GM12878 (cell line): Measurements from ENCODE around the gene SPATA46. TPM values are rescaled to one million over a fixed set of nuclear protein-coding genes. Genes with fewer than 3 reads are reported as not detected.

Source experiments
- ATAC-seq: fragments of 200-7000 bp; cut with Tn5 transposase; 3 replicates; pipeline ENCODE4 v1.9.1; 2020; ENCODE audit warnings: mild to moderate bottlenecking, moderate library complexity
- BruUV-seq: library from RNA; stranded (reverse); fragments of 400-500 nt; replicated peaks from 2 replicates; lab custom pipeline; 2021; lab: Mats Ljungman, UMichigan
- CTCF ChIA-PET: fragments of 300-600 bp; sonication (Branson Sonifier 250); formaldehyde crosslinking; extraction: SDS; loops from one replicate; lab custom pipeline; 2021; ENCODE audit warnings: inconsistent platforms; lab: Yijun Ruan, JAX
- POLR2A ChIA-PET: fragments of 350-600 bp; formaldehyde crosslinking; extraction: SDS; loops from one replicate; lab custom pipeline; 2021; ENCODE audit warnings: inconsistent platforms; lab: Charles Lee
- RAD21 ChIA-PET: fragments of 300-600 bp; sonication (Branson Sonifier 250); formaldehyde crosslinking; loops from one replicate; lab custom pipeline; 2023; ENCODE audit warnings: antibody characterized with exemption; ENCODE audit not compliant: unreplicated experiment; lab: Charles Lee
- SMC1A ChIA-PET: fragments of 300-600 bp; sonication (Branson Sonifier 250); formaldehyde crosslinking; loops from one replicate; lab custom pipeline; 2023; ENCODE audit not compliant: unreplicated experiment, uncharacterized antibody; lab: Charles Lee
- DNase-seq: peaks from one replicate; pipeline ENCODE4 v3.0.0-alpha.2; 2011; ENCODE audit warnings: low read depth, low spot score
- FAIRE-seq: peaks from 3 replicates; lab custom pipeline; 2011; peaks lifted over from hg19 to GRCh38; lab: Jason Lieb, UNC
- H2AFZ ChIP-seq: 2 replicates; pipeline ENCODE4 v1.6.0; 2011; ENCODE audit warnings: low read depth, low read length, control low read depth; ENCODE audit not compliant: control insufficient read depth
- H3K27ac ChIP-seq: 2 replicates; pipeline ENCODE4 v1.5.1; 2011; ENCODE audit warnings: control low read depth; ENCODE audit not compliant: control insufficient read depth, insufficient read depth
- H3K27me3 ChIP-seq, 2 experiments: replicated peaks in 1 of 2; 2 replicates each; pipeline versions ENCODE4 v1.6.0 to v1.6.1; 2011; ENCODE audit warnings: low read length in 1 of 2; ENCODE audit not compliant: control insufficient read depth in 2 of 2, insufficient read depth in 2 of 2
- H3K36me3 ChIP-seq, 2 experiments: 2 replicates each; pipeline ENCODE4 v1.5.1; 2011; ENCODE audit warnings: low read length in 1 of 2; ENCODE audit not compliant: control insufficient read depth in 2 of 2, insufficient read depth in 2 of 2
- H3K4me1 ChIP-seq: 2 replicates; pipeline ENCODE4 v1.6.1; 2011; ENCODE audit warnings: mild to moderate bottlenecking, low read length, moderate library complexity, mixed read lengths; ENCODE audit not compliant: control insufficient read depth, insufficient read depth
- H3K4me2 ChIP-seq: 2 replicates; pipeline ENCODE4 v1.6.0; 2011; ENCODE audit warnings: control low read depth; ENCODE audit not compliant: control insufficient read depth, insufficient read depth
- H3K4me3 ChIP-seq: fragments of 200-600 bp; sonication (generic); 2 replicates; pipeline ENCODE4 v1.5.1; 2016
- H3K79me2 ChIP-seq: 2 replicates; pipeline ENCODE4 v1.6.0; 2011; ENCODE audit warnings: low read length; ENCODE audit not compliant: control insufficient read depth, insufficient read depth
- H3K9ac ChIP-seq: 2 replicates; pipeline ENCODE4 v1.8.0; 2011; ENCODE audit warnings: low read length, control low read depth, mixed read lengths; ENCODE audit not compliant: control insufficient read depth, insufficient read depth
- H3K9me3 ChIP-seq: replicated peaks from 3 replicates; pipeline ENCODE4 v1.5.1; 2011; ENCODE audit warnings: mild to moderate bottlenecking, low read length; ENCODE audit not compliant: control insufficient read depth, insufficient read depth
- H4K20me1 ChIP-seq: 2 replicates; pipeline ENCODE4 v1.6.0; 2011; ENCODE audit not compliant: control insufficient read depth, insufficient read depth
- CBX3 ChIP-seq: fragments of 200-600 bp; sonication (generic); IDR thresholded peaks from 2 replicates; pipeline ENCODE4 v1.6.1; 2016; ENCODE audit warnings: low read depth, borderline replicate concordance
- CREM ChIP-seq: IDR thresholded peaks from 2 replicates; pipeline ENCODE4 v1.6.1; 2014; ENCODE audit warnings: antibody characterized with exemption, low read depth
- CTCF ChIP-seq, 3 experiments: IDR thresholded peaks in 2 of 3; conservative IDR thresholded peaks in 1 of 3; 2 replicates each; pipeline ENCODE4 v1.5.1; 2011; ENCODE audit warnings: low read depth in 3 of 3, low read length in 3 of 3, mild to moderate bottlenecking in 3 of 3, control low read depth in 2 of 3, moderate library complexity in 2 of 3, inconsistent platforms in 1 of 3, mixed read lengths in 1 of 3; ENCODE audit not compliant: control insufficient read depth in 2 of 3, insufficient read depth in 1 of 3; ENCODE audit errors: extremely low read depth in 1 of 3
- CUX1 ChIP-seq: IDR thresholded peaks from 2 replicates; pipeline ENCODE4 v1.6.1; 2012; ENCODE audit warnings: improper control_type of control experiment, low read depth, low read length; ENCODE audit not compliant: insufficient replicate concordance
- EGR1 ChIP-seq, 2 experiments: IDR thresholded peaks; 1 replicate in 1 of 2; 2 replicates in 1 of 2; pipeline ENCODE4 v1.6.1; 2011 to 2012; ENCODE audit warnings: low read depth in 2 of 2, low read length in 2 of 2, borderline replicate concordance in 1 of 2, mild to moderate bottlenecking in 1 of 2, moderate library complexity in 1 of 2
- MAX ChIP-seq: IDR thresholded peaks from 2 replicates; pipeline ENCODE4 v1.6.1; 2012; ENCODE audit warnings: low read depth, low read length, improper control_type of control experiment
- MLLT1 ChIP-seq: fragments of 450-650 bp; IDR thresholded peaks from 2 replicates; pipeline ENCODE4 v1.6.1; 2016; ENCODE audit warnings: mild to moderate bottlenecking
- MTA3 ChIP-seq: IDR thresholded peaks from 2 replicates; pipeline ENCODE4 v1.6.1; 2012; ENCODE audit warnings: low read length, inconsistent platforms, borderline replicate concordance
- RFX5 ChIP-seq: IDR thresholded peaks from 2 replicates; pipeline ENCODE4 v1.6.1; 2011; ENCODE audit warnings: low read depth, low read length, improper control_type of control experiment
- SREBF2 ChIP-seq: IDR thresholded peaks from 2 replicates; pipeline ENCODE4 v1.6.1; 2012; ENCODE audit warnings: mild to moderate bottlenecking, low read length
- ZBED1 ChIP-seq: IDR thresholded peaks from 2 replicates; pipeline ENCODE4 v1.6.1; 2016; ENCODE audit warnings: borderline replicate concordance
- WGBS: methylation state at CpG from one replicate; pipeline ENCODE4 v1.1.6; 2016; ENCODE audit warnings: low lambda C conversion rate; ENCODE audit not compliant: insufficient replicate concordance, insufficient coverage; ENCODE audit errors: missing lambda C conversion rate; 5-methylcytosine and 5-hydroxymethylcytosine counted together
- in situ Hi-C: fragments of 300-500 bp; cut with MboI; formaldehyde crosslinking; loops from 9 replicates; pipeline ENCODE4 v1.14.3; 2018; ENCODE audit warnings: mixed read lengths
- intact Hi-C: fragments of 100-400 bp; cut with micrococcal nuclease; formaldehyde crosslinking; loops from one replicate; pipeline ENCODE4 v1.14.2; 2022; ENCODE audit not compliant: unreplicated experiment
- polyA plus RNA-seq, 11 experiments: library from polyadenylated mRNA; depleted of rRNA in 4 of 11; unstranded in 6 of 11; stranded (reverse) in 5 of 11; fragments of >200 nt; fragmentation: Nextera tagmentation in 4 of 11; fragmentation: Illumina TruSeq in 1 of 11; extraction: Ambion mirVana in 4 of 11; extraction: Trizol in 1 of 11; gene quantifications; 1 replicate in 1 of 11; 2 replicates in 10 of 11; pipeline versions ENCODE4 v1.2.1 to v1.2.3, GENCODE V29; 2011 to 2016; ENCODE audit warnings: inconsistent platforms in 2 of 11, missing spikeins in 2 of 11, low read depth in 1 of 11
- total RNA-seq, 4 experiments: library from RNA; depleted of rRNA in 3 of 4; stranded (reverse); fragments of >200 nt in 3 of 4; fragmentation: Illumina TruSeq in 1 of 4; extraction: Trizol in 1 of 4; gene quantifications; 2 replicates each; pipeline versions ENCODE4 v1.2.1 to v1.2.3, GENCODE V29; 2013 to 2021

SPATA46 gene
- total and polyA plus RNA-seq, 10 of the 15 experiments (the other 5 are each of a cell fraction or from before 2014, with no cell fraction given) = not detected

GRCh38 chr1:162342452-162342983 lies 34.1 kb downstream of the SPATA46 start (continued):
- TF ChIP-seq CUX1 = no peak

GRCh38 chr1:162336621-162337285 lies 39.9 kb downstream of the SPATA46 start:
- Histone ChIP-seq H3K9ac (no peak overlapping the region), H3K9me3 (no peaks in the 10 kb centered on the region), H3K4me3 (no peak overlapping the region), H3K4me2 (no peak overlapping the region), H3K79me2 (no peaks in the 10 kb centered on the region), H3K36me3 (no peaks in the 10 kb centered on the region), H2AFZ (no peak overlapping the region), H3K27ac (no peak overlapping the region), H3K27me3 (no peaks in the 10 kb centered on the region), H4K20me1 (no peaks in the 10 kb centered on the region), H3K4me1 (no peaks in the 10 kb centered on the region)
- ATAC-seq = no peak
- SMC1A ChIA-PET = no interaction called here
- TF ChIP-seq CREM = no peak
- no peak for TF ChIP-seq MLLT1
- TF ChIP-seq MTA3 = no peak
- no peak for TF ChIP-seq CTCF (IDR thresholded peaks at IDR 0.05 in 2 of 3, conservative IDR thresholded peaks at IDR 0.05 in 1 of 3; ENCODE audit: control insufficient read depth in 2 of 3, extremely low read depth in 1 of 3, insufficient read depth in 1 of 3, low read depth in 3 of 3, low read length in 3 of 3)
- TF ChIP-seq ZBED1 = no peak
- TF ChIP-seq SREBF2 = no peak
- TF ChIP-seq CBX3 = no peak
- no peak for TF ChIP-seq RFX5
- no peak for TF ChIP-seq EGR1 (IDR thresholded peaks at IDR 0.05; ENCODE audit: borderline replicate concordance in 1 of 2, low read depth in 2 of 2, low read length in 2 of 2)
- no peak for TF ChIP-seq MAX
- WGBS = 15% methylated on average over 7 of the region's 7 CpGs
- RAD21 ChIA-PET = no interaction called here
- DNase-seq = no peak
- CTCF ChIA-PET = no interaction called here
- in situ Hi-C loops (no loop called here), intact Hi-C loops (no loop called here)
- BruUV-seq = no TSS peak
- FAIRE-seq = no peak
- POLR2A ChIA-PET = interaction anchor here (0.9 kb wide), 1 partner anchor 79 kb away, joined by 3 read pairs; no protein-coding TSS in a partner anchor
